Measurements from ENCODE around the gene GASK1A. TPM values are rescaled to one million over a fixed set of nuclear protein-coding genes. Genes with fewer than 3 reads are reported as not detected.

GASK1A gene
- total and polyA plus RNA-seq, 2 of the 8 experiments (the other 6 are each of a cell fraction or from before 2014, with no cell fraction given): 4.7 to 7.9 TPM

GRCh38 chr3:43019006-43019809 lies 40.1 kb downstream of the GASK1A start:
- WGBS, 2 experiments (ENCODE audit: extremely low coverage in 1 of 2, insufficient coverage in 1 of 2, insufficient read length in 1 of 2, insufficient replicate concordance in 2 of 2, low coverage in 1 of 2, low lambda C conversion rate in 2 of 2, missing lambda C conversion rate in 1 of 2): 88% methylated on average over 6 of the region's 6 CpGs; no CpG with 5 or more reads in 1 of the 2 experiments
- Histone ChIP-seq H4K5ac (ENCODE audit: insufficient read length, low read depth, low read length) (no peak overlapping the region), H3K79me2 (ENCODE audit: control insufficient read depth in 1 of 2, insufficient read depth in 2 of 2, low read length in 2 of 2) (no peaks in the 10 kb centered on the region), H2BK20ac (ENCODE audit: low read length) (no peak overlapping the region), H3K56ac (replicated peaks; ENCODE audit: insufficient read length, low read depth, low read length) (no peak overlapping the region), H3K18ac (ENCODE audit: extremely low read depth, low read length) (no peak overlapping the region), H3K79me1 (ENCODE audit: low read depth, low read length) (0 out of 2 replicates have a peak, but pooled peaks cover 3% of the 10 kb centered on the region), H3K4me2 (ENCODE audit: insufficient read depth in 1 of 2, low read depth in 2 of 2, low read length in 2 of 2) (no peak overlapping the region), H4K8ac (ENCODE audit: extremely low read depth, insufficient read depth, low read length) (no peak overlapping the region), H3K9me3 (ENCODE audit: insufficient read depth in 2 of 2, low read depth in 1 of 2, low read length in 1 of 2) (peaks cover 5 to 7% of the 10 kb centered on the region in 2 experiments; a peak in 2 of 4 replicates), H2BK12ac (ENCODE audit: low read depth, low read length) (no peak overlapping the region), H2BK5ac (ENCODE audit: low read depth, low read length) (no peak overlapping the region), H3K9ac (replicated peaks in 1 of 4; ENCODE audit: extremely low read depth in 1 of 4, low read depth in 3 of 4, low read length in 3 of 4) (no peak overlapping the region), H2AK5ac (ENCODE audit: low read depth, low read length) (no peak overlapping the region), H3K4ac (replicated peaks; ENCODE audit: insufficient read length, low read depth, low read length) (no peak overlapping the region), H2BK120ac (replicated peaks; ENCODE audit: low read depth, low read length) (no peak overlapping the region), H3K23me2 (ENCODE audit: low read depth, low read length) (no peaks in the 10 kb centered on the region), H2BK15ac (ENCODE audit: low read length) (no peak overlapping the region), H3K4me1 (replicated peaks in 1 of 4; ENCODE audit: control insufficient read depth in 3 of 4, insufficient read depth in 4 of 4, low read length in 3 of 4) (no peaks in the 10 kb centered on the region), H3K27me3 (replicated peaks in 1 of 4; ENCODE audit: control insufficient read depth in 3 of 4, extremely low read depth in 1 of 4, insufficient read depth in 3 of 4, low read length in 3 of 4) (no peaks in the 10 kb centered on the region), H2AFZ (ENCODE audit: low read length) (no peak overlapping the region), H3K23ac (ENCODE audit: insufficient read length) (no peak overlapping the region), H4K20me1 (replicated peaks in 1 of 2; ENCODE audit: control insufficient read depth in 1 of 2, insufficient read depth in 2 of 2, low read length in 2 of 2) (peaks cover 0 to 2% of the 10 kb centered on the region in 2 experiments), H3K4me3 (ENCODE audit: extremely low read depth in 1 of 4, insufficient read depth in 2 of 4, low read depth in 3 of 4, low read length in 4 of 4) (no peak overlapping the region), H3K14ac (ENCODE audit: insufficient read length) (no peak overlapping the region), H4K91ac (replicated peaks; ENCODE audit: insufficient read length, low read length) (no peak overlapping the region), H3K27ac (ENCODE audit: low read depth, low read length) (no peak overlapping the region), H3K36me3 (ENCODE audit: control insufficient read depth in 2 of 4, insufficient read depth in 4 of 4, low read length in 3 of 4) (no peaks in the 10 kb centered on the region; a peak in 1 of 8 replicates)
- POLR2A ChIA-PET (ENCODE audit: partially characterized antibody): interaction anchor here (1.1 to 1.5 kb wide), 2 partner anchors 12 kb away, joined by 3 read pairs; no protein-coding TSS in a partner anchor
- no peak for DNase-seq (ENCODE audit: low read depth in 1 of 2, low spot score in 2 of 2)
- FAIRE-seq: no peak
- CTCF ChIA-PET (ENCODE audit: partially characterized antibody): interaction anchor here (0.9 to 1.5 kb wide), 3 partner anchors 34 to 69 kb away, joined by 3 to 4 read pairs (median 3); no protein-coding TSS in a partner anchor
- TF ChIP-seq BCL11A (IDR thresholded peaks at IDR 0.05; ENCODE audit: low read depth in 2 of 2, low read length in 2 of 2) (no peak), FOSL1 (IDR thresholded peaks at IDR 0.05; ENCODE audit: insufficient read depth, low read depth, low read length) (no peak), RXRA (IDR thresholded peaks at IDR 0.05; ENCODE audit: insufficient read depth, low read depth, low read length) (no peak), TCF12 (IDR thresholded peaks at IDR 0.05; ENCODE audit: low read depth, low read length) (no peak), CTBP2 (IDR thresholded peaks at IDR 0.05; ENCODE audit: borderline replicate concordance, insufficient read depth, insufficient read length, low read length) (no peak), EP300 (IDR thresholded peaks at IDR 0.05; ENCODE audit: borderline replicate concordance in 1 of 2, low read depth in 2 of 2, low read length in 2 of 2) (no peak), NANOG (IDR thresholded peaks at IDR 0.05; ENCODE audit: insufficient read depth, low read depth, low read length, poor library complexity, severe bottlenecking) (no peak), MAFK (IDR thresholded peaks at IDR 0.05; ENCODE audit: low read depth, low read length) (no peak)
- TF ChIP-seq, protein P1, sequence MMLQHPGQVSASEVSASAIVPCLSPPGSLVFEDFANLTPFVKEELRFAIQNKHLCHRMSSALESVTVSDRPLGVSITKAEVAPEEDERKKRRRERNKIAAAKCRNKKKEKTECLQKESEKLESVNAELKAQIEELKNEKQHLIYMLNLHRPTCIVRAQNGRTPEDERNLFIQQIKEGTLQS (IDR thresholded peaks at IDR 0.05; ENCODE audit: insufficient read depth, low read depth, low read length): no peak
